Lower lobe of right lung (tissue), 2 donors: Measurements from ENCODE around the gene RRP1B. TPM values are rescaled to one million over a fixed set of nuclear protein-coding genes. Genes with fewer than 3 reads are reported as not detected.

ENCODE experiments used
- ATAC-seq, 2 donors: fragments of 200-7000 bp; cut with Tn5 transposase; one replicate each; pipeline ENCODE4 v1.9.1; 2020 to 2022; ENCODE audit warnings: mild to moderate bottlenecking in 2 of 2, moderate library complexity in 2 of 2
- DNase-seq: peaks from one replicate; pipeline ENCODE4 v3.0.0-alpha.2; 2020
- H3K27ac ChIP-seq: fragments of 200-600 bp; one replicate; pipeline ENCODE4 v1.8.0; 2022
- H3K27me3 ChIP-seq: fragments of 200-600 bp; one replicate; pipeline ENCODE4 v1.8.0; 2022; ENCODE audit warnings: low read depth
- H3K36me3 ChIP-seq: fragments of 200-600 bp; one replicate; pipeline ENCODE4 v1.8.0; 2022; ENCODE audit warnings: mild to moderate bottlenecking
- H3K4me1 ChIP-seq: fragments of 200-600 bp; one replicate; pipeline ENCODE4 v1.8.0; 2022
- H3K4me3 ChIP-seq: fragments of 200-600 bp; one replicate; pipeline ENCODE4 v1.8.0; 2022; ENCODE audit warnings: mild to moderate bottlenecking
- H3K9me3 ChIP-seq: fragments of 200-600 bp; one replicate; pipeline ENCODE4 v1.8.0; 2022
- CTCF ChIP-seq: fragments of 200-600 bp; IDR thresholded peaks from one replicate; pipeline ENCODE4 v1.8.0; 2022; ENCODE audit warnings: antibody characterized with exemption, mild to moderate bottlenecking
- intact Hi-C: fragments of 100-400 bp; cut with DNase I; formaldehyde crosslinking; loops from one replicate; pipeline ENCODE4 v1.11.0; 2022
- total RNA-seq: library from RNA; stranded (reverse); fragmentation: NEBNext Ultra II Directional; extraction: Animal tissue kit (Norgen Biotek cat#: 25700); gene quantifications from one replicate; pipeline ENCODE4 v1.2.1, GENCODE V29; 2021
- donor health status: DM: no; HTN: yes; CAD: no; lungs with severe emphysema.

RRP1B gene
- total RNA-seq, 1 donor from 2014 or later, result 18.1 TPM

- H3K27me3 ChIP-seq, result peaks cover 3% of the 10 kb centered on the region
- H3K36me3 ChIP-seq, result peaks cover 19% of the 10 kb centered on the region
- DNase-seq, result peak; percentile 45
- H3K9me3 ChIP-seq, result no peaks in the 10 kb centered on the region
- no peak overlapping the region for H3K4me3 ChIP-seq
- no peak for TF ChIP-seq CTCF
- H3K27ac ChIP-seq, result no peak overlapping the region
- no peak for ATAC-seq
- peaks cover 16% of the 10 kb centered on the region for H3K4me1 ChIP-seq
- intact Hi-C loops, result no loop called here
These were observed 40.7 kb downstream of the RRP1B start for GRCh38 chr21:43699933-43700599.

GRCh38 chr21:43701936-43702784 is 42.8 kb downstream of the RRP1B start:
- ATAC-seq (peak in 1 of 2 donors; percentile 37), DNase-seq (peak; percentile 41)
- H3K9me3 ChIP-seq, result no peaks in the 10 kb centered on the region
- peaks cover 3% of the 10 kb centered on the region for H3K27me3 ChIP-seq
- no peak overlapping the region for H3K27ac ChIP-seq
- no peaks in the 10 kb centered on the region for H3K36me3 ChIP-seq
- H3K4me3 ChIP-seq, result no peak overlapping the region
- H3K4me1 ChIP-seq, result peaks cover 16% of the 10 kb centered on the region
- no peak for TF ChIP-seq CTCF
- intact Hi-C loops, result no loop called here

- DNase-seq (no peak), ATAC-seq (peak in 1 of 2 donors; percentile 7)
- H3K36me3 ChIP-seq, result no peaks in the 10 kb centered on the region
- peaks cover 16% of the 10 kb centered on the region for H3K4me1 ChIP-seq
- no peak for TF ChIP-seq CTCF
- intact Hi-C loops, result no loop called here
- H3K4me3 ChIP-seq, result no peak overlapping the region
- H3K9me3 ChIP-seq, result no peaks in the 10 kb centered on the region
- no peak overlapping the region for H3K27ac ChIP-seq
- peaks cover 3% of the 10 kb centered on the region for H3K27me3 ChIP-seq
These were observed 43.4 kb downstream of the RRP1B start for GRCh38 chr21:43702785-43703034.

GRCh38 chr21:43703035-43703880 is 43.9 kb downstream of the RRP1B start:
- intact Hi-C loops, result no loop called here
- Histone ChIP-seq H3K27me3 (peaks cover 3% of the 10 kb centered on the region), H3K4me3 (no peak overlapping the region), H3K9me3 (no peaks in the 10 kb centered on the region), H3K4me1 (peaks cover 16% of the 10 kb centered on the region), H3K27ac (peak overlapping the region; percentile 11), H3K36me3 (no peaks in the 10 kb centered on the region)
- ATAC-seq (peak; percentile 12 to 64), DNase-seq (peak; percentile 72)
- no peak for TF ChIP-seq CTCF

- peaks cover 10% of the 10 kb centered on the region for H3K4me1 ChIP-seq
- no peaks in the 10 kb centered on the region for H3K36me3 ChIP-seq
- no peak overlapping the region for H3K27ac ChIP-seq
- DNase-seq (no peak), ATAC-seq (no peak)
- H3K9me3 ChIP-seq, result no peaks in the 10 kb centered on the region
- no peak overlapping the region for H3K4me3 ChIP-seq
- intact Hi-C loops, result no loop called here
- TF ChIP-seq CTCF, result no peak
- peaks cover 1% of the 10 kb centered on the region for H3K27me3 ChIP-seq
These were observed 48.1 kb downstream of the RRP1B start for GRCh38 chr21:43707462-43707861.
